Natural killer cell treated with Interleukin-12 subunit alpha and Interleukin-12 subunit beta and Interleukin-15 and Interleukin-18, amount 100 ng/mL, for 72 hours (primary cell): Measurements from ENCODE around the gene TCEA2. TPM values are rescaled to one million over a fixed set of nuclear protein-coding genes. Genes with fewer than 3 reads are reported as not detected.
A peak's percentile ranks its signal among the peaks of the same experiment; 100 is the strongest.

ENCODE experiments used
- ATAC-seq, 2 donors: fragments of 150-1000 bp; cut with Tn5 transposase in 1 of 2; sonication (Bioruptor Pico), chemical (Tn5 transposase) in 1 of 2; 2 replicates each; pipeline ENCODE4 v1.10.0; 2021
- DNase-seq: peaks from one replicate; pipeline ENCODE4 v3.0.0; 2022; ENCODE audit warnings: low spot score
- H3K27ac Mint-ChIP-seq, 2 donors: 1 replicate in 1 of 2; 2 replicates in 1 of 2; pipeline ENCODE4 v1.8.0; 2022; ENCODE audit warnings: mixed read lengths in 2 of 2, mild to moderate bottlenecking in 1 of 2, moderate library complexity in 1 of 2
- H3K27me3 Mint-ChIP-seq, 2 donors: 1 replicate in 1 of 2; 2 replicates in 1 of 2; pipeline ENCODE4 v1.8.0; 2022; ENCODE audit warnings: mixed read lengths in 2 of 2
- H3K36me3 Mint-ChIP-seq: one replicate; pipeline ENCODE4 v1.8.0; 2022; ENCODE audit warnings: mixed read lengths
- H3K4me1 Mint-ChIP-seq, 2 donors: 1 replicate in 1 of 2; 2 replicates in 1 of 2; pipeline ENCODE4 v1.8.0; 2022; ENCODE audit warnings: low read depth in 2 of 2, mixed read lengths in 2 of 2, mild to moderate bottlenecking in 1 of 2
- H3K4me3 Mint-ChIP-seq: one replicate; pipeline ENCODE4 v1.8.0; 2022; ENCODE audit warnings: mixed read lengths
- H3K9me3 Mint-ChIP-seq: 2 replicates; pipeline ENCODE4 v1.8.0; 2022; ENCODE audit warnings: mixed read lengths
- total RNA-seq, 2 donors: library from RNA; stranded (reverse); gene quantifications; one replicate each; pipeline ENCODE4 v1.2.3, GENCODE V29; 2022

Gene TCEA2
- total RNA-seq, 2 donors from 2014 or later: 23.2 to 24.1 TPM

DNA sequence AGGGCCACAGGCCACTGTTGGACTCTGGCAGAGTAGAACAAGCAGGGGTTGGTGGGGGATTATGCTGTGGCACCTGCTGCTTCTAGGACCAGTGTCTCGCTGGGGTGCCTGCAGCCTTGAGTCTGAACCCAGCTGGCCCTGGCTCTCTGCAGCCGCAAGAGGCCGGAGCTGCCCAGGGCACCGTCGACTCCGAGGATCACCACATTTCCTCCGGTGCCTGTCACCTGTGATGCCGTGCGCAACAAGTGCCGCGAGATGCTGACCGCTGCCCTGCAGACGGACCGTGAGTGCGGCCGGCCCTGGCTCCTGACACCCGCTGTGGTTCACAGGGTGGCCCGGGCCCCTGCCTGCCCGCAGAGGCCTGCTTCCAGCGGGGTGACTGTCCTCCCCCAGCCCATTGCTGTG, 6.2 kb downstream of the TCEA2 start:
- Mint-ChIP-seq H3K4me3 (no peak overlapping the region), H3K9me3 (no peaks in the 10 kb centered on the region), H3K4me1 (peaks cover 29 to 30% of the 10 kb centered on the region in 2 donors), H3K27ac (no peak overlapping the region), H3K36me3 (no peaks in the 10 kb centered on the region), H3K27me3 (no peaks in the 10 kb centered on the region)
- no peak for ATAC-seq
- no peak for DNase-seq

- Mint-ChIP-seq H3K9me3 (no peaks in the 10 kb centered on the region), H3K27me3 (no peaks in the 10 kb centered on the region), H3K4me1 (peaks cover 24 to 26% of the 10 kb centered on the region in 2 donors), H3K4me3 (no peak overlapping the region), H3K27ac (no peak overlapping the region), H3K36me3 (no peaks in the 10 kb centered on the region)
- DNase-seq (no peak), ATAC-seq (no peak)
Observed at GRCh38 chr20:64069614-64070243, 6.7 kb downstream of the TCEA2 start.

GRCh38 chr20:64070244-64070993, 7.4 kb downstream of the TCEA2 start:
- no peaks in the 10 kb centered on the region for H3K9me3 Mint-ChIP-seq
- H3K4me3 Mint-ChIP-seq: no peak overlapping the region
- peaks cover 18 to 22% of the 10 kb centered on the region in 2 donors for H3K4me1 Mint-ChIP-seq
- no peaks in the 10 kb centered on the region for H3K27me3 Mint-ChIP-seq
- DNase-seq (no peak), ATAC-seq (no peak)
- no peaks in the 10 kb centered on the region for H3K36me3 Mint-ChIP-seq
- H3K27ac Mint-ChIP-seq: no peak overlapping the region

- H3K36me3 Mint-ChIP-seq: no peaks in the 10 kb centered on the region
- no peak overlapping the region for H3K4me3 Mint-ChIP-seq
- DNase-seq (no peak), ATAC-seq (no peak)
- peaks cover 8 to 12% of the 10 kb centered on the region in 2 donors for H3K4me1 Mint-ChIP-seq
- no peaks in the 10 kb centered on the region for H3K9me3 Mint-ChIP-seq
- H3K27me3 Mint-ChIP-seq: no peaks in the 10 kb centered on the region
- H3K27ac Mint-ChIP-seq: peak overlapping the region in 1 of 2 donors; percentile 66
Observed at GRCh38 chr20:64071341-64072332, 8.6 kb downstream of the TCEA2 start.

DNA sequence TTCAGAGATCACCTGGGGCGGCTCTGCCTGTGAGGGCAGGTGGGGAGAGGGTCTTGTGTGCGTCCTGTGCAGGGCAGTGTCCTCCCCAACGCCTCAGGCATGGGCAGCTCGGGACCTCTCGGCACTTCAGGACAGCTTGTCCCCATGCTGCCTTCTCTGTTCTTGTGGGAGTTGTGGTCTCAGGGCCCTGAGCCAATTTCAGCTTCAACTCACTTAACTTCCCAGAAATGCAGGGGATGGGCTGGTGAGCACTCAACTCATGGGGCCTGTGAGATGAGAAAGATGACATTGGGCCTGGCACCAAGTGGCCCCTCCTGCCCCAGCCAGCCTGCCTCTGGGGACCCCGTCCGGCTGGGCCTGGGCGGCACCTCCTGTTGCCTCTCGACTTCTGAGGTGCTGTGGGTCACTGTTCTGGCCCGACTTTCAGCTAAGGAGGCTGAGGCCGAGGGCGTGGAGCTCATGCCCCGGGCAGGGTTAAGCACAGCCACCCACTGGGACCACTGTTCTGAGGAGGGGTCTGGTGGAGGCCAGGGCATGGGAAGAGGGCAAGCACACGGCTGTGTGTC, 9.6 kb downstream of the TCEA2 start:
- H3K4me1 Mint-ChIP-seq: peaks cover under 1 to 7% of the 10 kb centered on the region in 2 donors
- H3K27me3 Mint-ChIP-seq: no peaks in the 10 kb centered on the region
- peak overlapping the region in 1 of 2 donors; percentile 66 for H3K27ac Mint-ChIP-seq
- DNase-seq (no peak), ATAC-seq (no peak)
- no peaks in the 10 kb centered on the region for H3K36me3 Mint-ChIP-seq
- H3K9me3 Mint-ChIP-seq: no peaks in the 10 kb centered on the region
- H3K4me3 Mint-ChIP-seq: no peak overlapping the region

DNA sequence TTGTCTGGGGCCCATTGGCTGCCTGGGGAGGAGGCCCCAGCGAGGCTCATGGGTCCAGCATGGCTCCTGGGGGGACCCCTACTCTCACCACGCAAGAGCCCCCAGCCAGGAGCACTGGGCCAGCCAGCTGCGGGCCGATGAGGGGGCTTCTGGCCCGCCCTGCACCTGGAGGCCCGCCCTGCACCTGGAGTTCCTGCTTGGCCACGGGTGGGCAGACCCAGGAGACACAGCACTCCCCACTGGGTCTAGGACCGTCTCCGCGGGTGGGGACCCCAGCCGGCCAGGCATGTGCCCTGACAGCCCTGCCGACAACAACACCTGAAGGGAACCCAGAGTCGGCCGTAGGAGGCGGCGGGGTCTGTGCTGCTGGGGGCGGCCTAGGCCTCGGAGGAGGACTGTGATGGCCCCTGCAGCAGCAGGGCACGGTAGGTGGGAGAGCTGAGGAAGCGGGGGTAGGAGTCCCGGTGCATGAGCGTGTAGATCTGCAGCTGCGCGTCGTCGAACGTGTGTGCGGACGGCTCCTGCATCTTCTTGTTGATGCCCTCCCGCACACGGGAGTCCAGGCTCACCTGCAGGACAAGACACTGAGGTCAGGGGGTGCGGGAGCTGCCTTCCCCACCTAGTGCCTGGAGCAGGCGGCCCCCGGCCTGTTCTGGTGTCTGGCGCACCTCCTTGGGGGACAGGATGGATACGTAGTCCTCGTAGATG, 10.6 kb downstream of the TCEA2 start:
- H3K27ac Mint-ChIP-seq: no peak overlapping the region
- H3K4me1 Mint-ChIP-seq: peaks cover 5 to 7% of the 10 kb centered on the region in 2 donors
- no peaks in the 10 kb centered on the region for H3K36me3 Mint-ChIP-seq
- DNase-seq: no peak
- no peaks in the 10 kb centered on the region for H3K27me3 Mint-ChIP-seq
- ATAC-seq: no peak
- H3K4me3 Mint-ChIP-seq: no peak overlapping the region
- no peaks in the 10 kb centered on the region for H3K9me3 Mint-ChIP-seq

- no peak overlapping the region for H3K27ac Mint-ChIP-seq
- DNase-seq: no peak
- H3K4me3 Mint-ChIP-seq: no peak overlapping the region
- H3K36me3 Mint-ChIP-seq: no peaks in the 10 kb centered on the region
- H3K4me1 Mint-ChIP-seq: peaks cover 5 to 11% of the 10 kb centered on the region in 2 donors
- H3K9me3 Mint-ChIP-seq: no peaks in the 10 kb centered on the region
- H3K27me3 Mint-ChIP-seq: no peaks in the 10 kb centered on the region
- ATAC-seq: no peak
Observed at GRCh38 chr20:64074184-64074789, 11.3 kb downstream of the TCEA2 start.

GRCh38 chr20:64074963-64075362, 12.0 kb downstream of the TCEA2 start:
- H3K27ac Mint-ChIP-seq: no peak overlapping the region
- H3K36me3 Mint-ChIP-seq: no peaks in the 10 kb centered on the region
- no peak for DNase-seq
- no peaks in the 10 kb centered on the region for H3K9me3 Mint-ChIP-seq
- no peak for ATAC-seq
- H3K27me3 Mint-ChIP-seq: no peaks in the 10 kb centered on the region
- H3K4me1 Mint-ChIP-seq: peaks cover 5 to 11% of the 10 kb centered on the region in 2 donors
- H3K4me3 Mint-ChIP-seq: no peak overlapping the region

DNA sequence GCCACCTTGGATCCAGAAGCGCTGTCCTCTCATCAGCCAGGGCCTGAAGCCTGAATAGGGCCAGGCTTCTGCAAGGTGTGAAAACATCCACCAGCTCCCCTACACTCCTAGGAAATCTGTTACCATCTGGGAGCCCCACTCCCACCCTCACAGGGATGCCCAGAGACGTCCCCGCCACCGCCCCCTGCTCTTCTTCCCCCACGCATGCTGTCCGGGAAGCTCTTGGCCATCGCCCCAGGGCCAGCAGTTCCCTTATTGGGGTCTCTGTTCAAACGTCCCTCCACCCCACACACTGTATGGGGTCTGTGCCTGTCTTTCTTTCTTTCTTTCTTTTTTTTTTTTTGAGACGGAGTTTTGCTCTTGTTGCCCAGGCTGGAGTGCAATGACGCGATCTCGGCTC, 12.6 kb downstream of the TCEA2 start:
- Mint-ChIP-seq H3K4me3 (no peak overlapping the region), H3K27me3 (no peaks in the 10 kb centered on the region), H3K4me1 (peaks cover 5 to 13% of the 10 kb centered on the region in 2 donors), H3K27ac (peak overlapping the region in 1 of 2 donors; percentile 23), H3K9me3 (no peaks in the 10 kb centered on the region), H3K36me3 (no peaks in the 10 kb centered on the region)
- no peak for ATAC-seq
- DNase-seq: no peak

- no peak for ATAC-seq
- H3K27me3 Mint-ChIP-seq: no peaks in the 10 kb centered on the region
- peaks cover 5 to 13% of the 10 kb centered on the region in 2 donors for H3K4me1 Mint-ChIP-seq
- no peak for DNase-seq
- no peaks in the 10 kb centered on the region for H3K9me3 Mint-ChIP-seq
- no peak overlapping the region for H3K4me3 Mint-ChIP-seq
- no peaks in the 10 kb centered on the region for H3K36me3 Mint-ChIP-seq
- peak overlapping the region; percentile 71 to 84 for H3K27ac Mint-ChIP-seq
Observed at GRCh38 chr20:64076061-64076997, 13.3 kb downstream of the TCEA2 start.

GRCh38 chr20:64077094-64077493, 14.1 kb downstream of the TCEA2 start:
- H3K9me3 Mint-ChIP-seq: no peaks in the 10 kb centered on the region
- H3K36me3 Mint-ChIP-seq: no peaks in the 10 kb centered on the region
- DNase-seq (no peak), ATAC-seq (peak in 1 of 2 donors; percentile 21)
- H3K4me3 Mint-ChIP-seq: peak overlapping the region; percentile 82
- H3K4me1 Mint-ChIP-seq: peaks cover 10 to 19% of the 10 kb centered on the region in 2 donors
- H3K27me3 Mint-ChIP-seq: no peaks in the 10 kb centered on the region
- peak overlapping the region; percentile 71 to 84 for H3K27ac Mint-ChIP-seq

- ATAC-seq: no peak
- H3K36me3 Mint-ChIP-seq: no peaks in the 10 kb centered on the region
- peak overlapping the region; percentile 82 for H3K4me3 Mint-ChIP-seq
Observed at GRCh38 chr20:64077541-64077875, 14.5 kb downstream of the TCEA2 start.

More at GRCh38 chr20:64077541-64077875, 14.5 kb downstream of the TCEA2 start:
- DNase-seq: no peak
- Mint-ChIP-seq H3K27ac (peak overlapping the region; percentile 71 to 84), H3K27me3 (no peaks in the 10 kb centered on the region), H3K9me3 (no peaks in the 10 kb centered on the region), H3K4me1 (peaks cover 11 to 19% of the 10 kb centered on the region in 2 donors)
